HepG2 (cell line): ENCODE results near the gene PRKCB. TPM values are rescaled to one million over a fixed set of nuclear protein-coding genes. Genes with fewer than 3 reads are reported as not detected.

Experiments
- ATAC-seq: fragments of 200-7000 bp; cut with Tn5 transposase; 3 replicates; pipeline ENCODE4 v1.9.1; 2020; ENCODE audit warnings: mild to moderate bottlenecking, moderate library complexity
- BruUV-seq: library from RNA; stranded (reverse); fragments of 400-500 nt; replicated peaks from 2 replicates; lab custom pipeline; 2021; lab: Mats Ljungman, UMichigan
- CTCF ChIA-PET: fragments of 300-600 bp; formaldehyde crosslinking; extraction: SDS; loops from one replicate; lab custom pipeline; 2021; ENCODE audit warnings: low total read pairs, inconsistent platforms, low intra/inter-chr PET ratio; lab: Yijun Ruan, JAX
- POLR2A ChIA-PET: fragments of 350-600 bp; sonication (Branson Sonifier 250); formaldehyde crosslinking; loops from one replicate; lab custom pipeline; 2020; ENCODE audit warnings: antibody characterized with exemption, inconsistent platforms; lab: Yijun Ruan, JAX
- DNase-seq: peaks from one replicate; pipeline ENCODE4 v3.0.0-alpha.2; 2015; ENCODE audit warnings: low spot score
- FAIRE-seq: peaks from 3 replicates; lab custom pipeline; 2011; peaks lifted over from hg19 to GRCh38; lab: Jason Lieb, UNC
- H2AFZ ChIP-seq: one replicate; pipeline ENCODE4 v1.6.1; 2011; ENCODE audit warnings: low read length, inconsistent platforms
- H3K27ac ChIP-seq: fragments of 300-600 bp; 3 replicates; pipeline ENCODE4 v1.8.0; 2011; ENCODE audit warnings: mixed run types, mild to moderate bottlenecking, mixed read lengths, low read length, inconsistent platforms; ENCODE audit not compliant: insufficient read depth; ENCODE audit errors: extremely low read length
- H3K27me3 ChIP-seq, 2 experiments: fragments of 200-600 bp in 1 of 2; 2 replicates in 1 of 2; 3 replicates in 1 of 2; pipeline versions ENCODE4 v1.6.0 to v1.8.0; 2011; ENCODE audit warnings: low read length in 2 of 2, mild to moderate bottlenecking in 2 of 2, moderate library complexity in 2 of 2, inconsistent platforms in 1 of 2; ENCODE audit not compliant: insufficient read depth in 2 of 2, control insufficient read depth in 1 of 2
- H3K36me3 ChIP-seq, 2 experiments: fragments of 200-600 bp in 1 of 2; replicated peaks in 1 of 2; 2 replicates in 1 of 2; 3 replicates in 1 of 2; pipeline versions ENCODE4 v1.5.1 to v1.8.0; 2011; ENCODE audit warnings: low read length in 2 of 2, inconsistent platforms in 1 of 2; ENCODE audit not compliant: insufficient read depth in 2 of 2, control insufficient read depth in 1 of 2
- H3K4me1 ChIP-seq: 2 replicates; pipeline ENCODE4 v1.5.1; 2012; ENCODE audit warnings: low read length, inconsistent platforms; ENCODE audit not compliant: insufficient read depth
- H3K4me2 ChIP-seq: 2 replicates; pipeline ENCODE4 v1.6.0; 2011; ENCODE audit warnings: low read depth, low read length, inconsistent platforms
- H3K4me3 ChIP-seq, 3 experiments: fragments of 200-600 bp in 1 of 3; sonication (generic), shearing (Covaris generic) in 1 of 3; replicated peaks in 1 of 3; 2 replicates each; pipeline ENCODE4 v1.5.1; 2011 to 2016; ENCODE audit warnings: low read length in 3 of 3, inconsistent platforms in 2 of 3, low read depth in 2 of 3, mild to moderate bottlenecking in 2 of 3, control low read depth in 1 of 3, mixed read lengths in 1 of 3; ENCODE audit not compliant: insufficient read depth in 1 of 3
- H3K79me2 ChIP-seq: one replicate; pipeline ENCODE4 v1.6.1; 2011; ENCODE audit warnings: low read length, inconsistent platforms; ENCODE audit not compliant: insufficient read depth
- H3K9ac ChIP-seq: 2 replicates; pipeline ENCODE4 v1.6.0; 2011; ENCODE audit warnings: mild to moderate bottlenecking, low read depth, low read length, inconsistent platforms; ENCODE audit not compliant: insufficient read depth
- H3K9me3 ChIP-seq: 2 replicates; pipeline ENCODE4 v1.5.1; 2012; ENCODE audit warnings: mild to moderate bottlenecking, low read length
- H4K20me1 ChIP-seq: 2 replicates; pipeline ENCODE4 v1.6.0; 2011; ENCODE audit warnings: inconsistent platforms, mild to moderate bottlenecking, low read length, moderate library complexity; ENCODE audit not compliant: insufficient read depth
- HNRNPK ChIP-seq: fragments of 200-400 bp; formaldehyde crosslinking; IDR thresholded peaks from 2 replicates; pipeline ENCODE4 v1.6.1; 2018; ENCODE audit warnings: low read length, low read depth, moderate library complexity, mild to moderate bottlenecking; ENCODE audit not compliant: poor library complexity, severe bottlenecking
- MEF2D ChIP-seq: sonication (generic); formaldehyde crosslinking; IDR thresholded peaks from 2 replicates; pipeline ENCODE4 v1.5.1; 2020; ENCODE audit warnings: mild to moderate bottlenecking, missing genetic modification reagents
- WGBS: methylation state at CpG from one replicate; pipeline ENCODE4 v1.1.6; 2017; ENCODE audit warnings: low lambda C conversion rate; 5-methylcytosine and 5-hydroxymethylcytosine counted together
- in situ Hi-C: cut with HindIII; loops from 2 replicates; pipeline ENCODE4 v1.10.0; 2017; ENCODE audit warnings: low pct_unique_long_range_greater_than_20kb; ENCODE audit not compliant: extremely low pct_ligation_motif_present
- intact Hi-C: fragments of 100-400 bp; cut with micrococcal nuclease; formaldehyde crosslinking; loops from one replicate; pipeline ENCODE4 v1.10.0; 2022; ENCODE audit not compliant: unreplicated experiment
- polyA plus RNA-seq, 8 experiments: library from polyadenylated mRNA; depleted of rRNA in 3 of 8; stranded (reverse) in 7 of 8; unstranded in 1 of 8; fragments of >200 nt; fragmentation: Illumina TruSeq in 4 of 8; extraction: Trizol in 4 of 8; gene quantifications; 2 replicates each; pipeline versions ENCODE4 v1.2.1 to v1.2.3, GENCODE V29; 2011 to 2016; ENCODE audit warnings: low read depth in 4 of 8, missing spikeins in 1 of 8, mixed read lengths in 1 of 8; ENCODE audit not compliant: insufficient read depth in 1 of 8
- total RNA-seq, 5 experiments: library from RNA; depleted of rRNA; stranded (reverse); fragments of >200 nt; fragmentation: Illumina TruSeq; extraction: Trizol; gene quantifications; 2 replicates each; pipeline ENCODE4 v1.2.3, GENCODE V29; 2016; ENCODE audit warnings: low read depth in 1 of 5
- TF ChIP-seq, protein P1 (sequence below): sonication (generic); formaldehyde crosslinking; IDR thresholded peaks from 2 replicates; pipeline ENCODE4 v1.5.1; 2020; ENCODE audit warnings: mild to moderate bottlenecking, missing genetic modification reagents, borderline replicate concordance

PRKCB gene
- total and polyA plus RNA-seq, 2 of the 13 experiments (the other 11 are each of a cell fraction or from before 2014, with no cell fraction given): 0.01 TPM; not detected in 1

DNA sequence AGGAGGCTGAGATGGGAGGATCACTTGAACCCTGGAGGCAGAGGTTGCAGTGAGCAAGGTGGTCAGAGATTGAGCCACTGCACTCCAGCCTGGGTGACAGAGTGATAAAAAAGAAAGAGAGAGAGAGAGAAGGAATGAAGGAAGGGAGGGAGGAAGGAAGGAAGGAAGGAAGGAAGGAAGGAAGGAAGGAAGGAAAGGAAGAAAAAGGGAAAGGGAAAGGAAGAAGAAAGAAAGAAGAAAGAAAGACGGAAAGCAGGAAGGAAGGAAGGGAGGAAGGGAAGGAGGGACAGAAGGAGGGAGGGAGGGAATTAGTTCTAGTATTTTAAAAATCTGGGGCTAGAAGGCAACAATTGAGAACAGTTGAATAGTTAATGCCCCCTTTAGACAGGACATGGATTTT, 258.9 kb downstream of the PRKCB start:
- ChIA-PET POLR2A (no interaction called here), CTCF (no interaction called here)
- in situ Hi-C loops: no loop called here
- H3K27ac ChIP-seq: no peak overlapping the region
- TF ChIP-seq, protein P1, sequence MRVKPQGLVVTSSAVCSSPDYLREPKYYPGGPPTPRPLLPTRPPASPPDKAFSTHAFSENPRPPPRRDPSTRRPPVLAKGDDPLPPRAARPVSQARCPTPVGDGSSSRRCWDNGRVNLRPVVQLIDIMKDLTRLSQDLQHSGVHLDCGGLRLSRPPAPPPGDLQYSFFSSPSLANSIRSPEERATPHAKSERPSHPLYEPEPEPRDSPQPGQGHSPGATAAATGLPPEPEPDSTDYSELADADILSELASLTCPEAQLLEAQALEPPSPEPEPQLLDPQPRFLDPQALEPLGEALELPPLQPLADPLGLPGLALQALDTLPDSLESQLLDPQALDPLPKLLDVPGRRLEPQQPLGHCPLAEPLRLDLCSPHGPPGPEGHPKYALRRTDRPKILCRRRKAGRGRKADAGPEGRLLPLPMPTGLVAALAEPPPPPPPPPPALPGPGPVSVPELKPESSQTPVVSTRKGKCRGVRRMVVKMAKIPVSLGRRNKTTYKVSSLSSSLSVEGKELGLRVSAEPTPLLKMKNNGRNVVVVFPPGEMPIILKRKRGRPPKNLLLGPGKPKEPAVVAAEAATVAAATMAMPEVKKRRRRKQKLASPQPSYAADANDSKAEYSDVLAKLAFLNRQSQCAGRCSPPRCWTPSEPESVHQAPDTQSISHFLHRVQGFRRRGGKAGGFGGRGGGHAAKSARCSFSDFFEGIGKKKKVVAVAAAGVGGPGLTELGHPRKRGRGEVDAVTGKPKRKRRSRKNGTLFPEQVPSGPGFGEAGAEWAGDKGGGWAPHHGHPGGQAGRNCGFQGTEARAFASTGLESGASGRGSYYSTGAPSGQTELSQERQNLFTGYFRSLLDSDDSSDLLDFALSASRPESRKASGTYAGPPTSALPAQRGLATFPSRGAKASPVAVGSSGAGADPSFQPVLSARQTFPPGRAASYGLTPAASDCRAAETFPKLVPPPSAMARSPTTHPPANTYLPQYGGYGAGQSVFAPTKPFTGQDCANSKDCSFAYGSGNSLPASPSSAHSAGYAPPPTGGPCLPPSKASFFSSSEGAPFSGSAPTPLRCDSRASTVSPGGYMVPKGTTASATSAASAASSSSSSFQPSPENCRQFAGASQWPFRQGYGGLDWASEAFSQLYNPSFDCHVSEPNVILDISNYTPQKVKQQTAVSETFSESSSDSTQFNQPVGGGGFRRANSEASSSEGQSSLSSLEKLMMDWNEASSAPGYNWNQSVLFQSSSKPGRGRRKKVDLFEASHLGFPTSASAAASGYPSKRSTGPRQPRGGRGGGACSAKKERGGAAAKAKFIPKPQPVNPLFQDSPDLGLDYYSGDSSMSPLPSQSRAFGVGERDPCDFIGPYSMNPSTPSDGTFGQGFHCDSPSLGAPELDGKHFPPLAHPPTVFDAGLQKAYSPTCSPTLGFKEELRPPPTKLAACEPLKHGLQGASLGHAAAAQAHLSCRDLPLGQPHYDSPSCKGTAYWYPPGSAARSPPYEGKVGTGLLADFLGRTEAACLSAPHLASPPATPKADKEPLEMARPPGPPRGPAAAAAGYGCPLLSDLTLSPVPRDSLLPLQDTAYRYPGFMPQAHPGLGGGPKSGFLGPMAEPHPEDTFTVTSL (CRISPR knock-in tag): no peak
- peak; percentile 29 for TF ChIP-seq HNRNPK
- no peak for TF ChIP-seq MEF2D
- TF ChIP-seq, all 625 proteins: peak for 1
- Histone ChIP-seq H3K9me3 (0 out of 2 replicates have a peak, but pooled peaks cover 6% of the 10 kb centered on the region), H2AFZ (no peak overlapping the region), H3K79me2 (no peaks in the 10 kb centered on the region), H3K4me2 (no peak overlapping the region), H3K36me3 (no peaks in the 10 kb centered on the region), H3K27me3 (no peaks in the 10 kb centered on the region), H3K4me3 (no peak overlapping the region), H3K4me1 (no peaks in the 10 kb centered on the region), H3K9ac (no peak overlapping the region), H4K20me1 (no peaks in the 10 kb centered on the region)
- intact Hi-C loops: no loop called here
- no peak for ATAC-seq
- no peak for DNase-seq
- BruUV-seq: no TSS peak
- WGBS: 4% methylated on average over 1 of the region's 1 CpG
- FAIRE-seq: no peak
